Activated T-cell treated with anti-CD3 and anti-CD28 coated beads for 1 hour (primary cell): Measurements from ENCODE around the gene PI4KB.
"Not testable (repeated sequence)": the region's sequence is repeated elsewhere in the genome, so short reads cannot be mapped to it uniquely, and the experiment has no call there.

ENCODE experiments used
- DNase-seq: peaks from one replicate; pipeline ENCODE4 v3.0.0-alpha.2; 2020; ENCODE audit warnings: low read depth

PI4KB gene

DNA sequence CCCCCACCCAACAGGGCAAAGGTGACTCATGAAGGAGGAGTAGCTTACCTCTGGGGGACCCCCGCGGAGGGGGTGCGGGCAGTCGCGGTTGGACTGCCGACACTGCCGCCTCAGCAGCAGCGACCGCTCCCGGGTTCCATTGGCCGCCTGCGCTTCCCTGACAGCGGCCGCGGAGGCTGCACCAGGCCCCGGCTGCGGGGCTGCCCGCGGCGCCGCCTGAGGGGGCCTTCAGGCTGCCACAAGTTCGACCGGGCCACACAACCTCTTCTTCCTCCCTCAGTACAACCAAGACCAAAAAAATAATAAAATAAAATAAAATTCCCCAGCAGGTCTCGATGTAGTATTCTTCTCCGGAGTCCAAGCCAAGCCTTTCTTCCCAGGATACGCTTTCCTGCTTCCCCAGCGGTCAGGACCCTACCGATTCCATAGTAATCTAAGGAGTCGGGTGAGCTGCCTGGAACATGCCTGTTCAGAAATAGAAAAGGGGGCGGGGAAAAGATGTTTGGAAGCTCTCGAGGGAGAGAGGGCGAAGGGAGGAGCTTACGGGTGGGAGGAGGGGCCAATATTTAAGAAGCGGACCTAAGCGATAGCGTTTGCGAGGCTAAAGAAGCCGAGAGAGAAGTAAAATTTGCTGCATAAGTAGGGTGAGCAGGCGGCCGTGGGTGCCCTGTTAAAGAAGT, at the start of gene PI4KB:
Gene PI4KB, minus strand, starts transcription at position 194 of the 680 bp plus-strand sequence. CDS start 10,935 bp downstream, outside the sequence.
- peak; percentile 77 for DNase-seq

DNA sequence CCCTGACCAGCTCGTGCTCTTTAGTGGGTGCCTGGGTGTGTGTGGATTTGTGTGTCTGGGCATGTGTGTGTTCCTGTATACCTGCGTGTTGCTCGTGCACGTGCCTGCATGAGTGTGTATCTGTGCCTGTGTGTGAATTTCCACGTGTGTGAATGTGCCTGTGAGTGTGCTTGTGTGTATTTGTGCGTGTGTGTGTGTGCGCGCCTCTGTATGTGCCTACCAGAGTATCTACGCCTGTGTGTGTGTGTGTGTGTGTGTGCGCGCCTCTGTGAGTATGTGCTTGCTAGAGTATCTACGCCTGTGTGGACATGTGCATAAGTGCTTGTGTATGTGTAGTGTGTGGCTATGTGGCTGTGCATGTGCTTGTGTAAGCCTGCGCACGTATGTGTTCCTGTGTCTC, 46.0 kb upstream of the PI4KB start:
- DNase-seq, result no peak

DNA sequence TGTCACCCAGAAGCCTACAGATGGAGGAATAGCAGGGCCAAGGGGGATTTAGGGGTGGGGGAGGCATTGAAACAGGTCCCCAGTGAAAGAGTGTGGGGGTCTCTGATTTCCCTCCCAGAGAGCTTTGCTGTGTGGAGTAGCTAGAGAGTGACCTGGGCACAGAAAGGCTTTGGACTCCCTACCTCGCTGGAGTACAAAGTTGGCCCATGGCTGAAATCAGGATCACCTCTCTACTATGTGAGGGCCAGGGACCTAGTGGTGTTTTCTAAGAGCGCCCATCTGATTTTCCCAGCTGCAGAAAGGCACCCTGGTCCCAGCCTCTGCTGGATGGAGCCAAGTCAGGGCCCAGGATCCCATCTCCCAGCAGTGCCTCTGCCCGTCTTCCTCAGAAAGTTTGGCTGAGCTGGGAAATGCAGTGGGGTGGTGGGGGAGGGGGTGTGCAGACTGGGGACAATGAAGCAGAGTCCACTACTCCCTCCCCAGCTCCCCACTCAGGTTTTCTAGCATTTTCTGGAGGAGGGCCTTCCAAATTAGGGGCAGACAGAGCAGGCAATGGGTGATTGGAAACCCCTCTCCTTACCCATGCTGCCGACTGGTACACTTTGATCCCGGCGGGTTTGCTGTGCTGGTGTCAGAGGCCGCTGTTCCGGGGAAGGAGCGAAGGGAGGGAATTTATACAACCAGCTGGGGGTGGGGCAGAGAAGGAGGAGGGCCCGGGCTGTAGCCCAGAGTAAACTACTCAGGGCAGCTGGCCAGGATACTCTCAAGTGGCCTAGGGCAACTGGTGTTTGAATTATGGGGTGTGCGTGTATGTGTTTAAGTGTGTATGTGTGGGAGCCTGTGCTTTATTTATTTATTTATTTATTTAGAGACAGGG, 45.1 kb upstream of the PI4KB start, which contains the start of gene SELENBP1:
Gene SELENBP1, minus strand, starts transcription at position 648 of the 877 bp plus-strand sequence. Its CDS starts 64 bp downstream, at position 584.
- DNase-seq, result no peak

DNA sequence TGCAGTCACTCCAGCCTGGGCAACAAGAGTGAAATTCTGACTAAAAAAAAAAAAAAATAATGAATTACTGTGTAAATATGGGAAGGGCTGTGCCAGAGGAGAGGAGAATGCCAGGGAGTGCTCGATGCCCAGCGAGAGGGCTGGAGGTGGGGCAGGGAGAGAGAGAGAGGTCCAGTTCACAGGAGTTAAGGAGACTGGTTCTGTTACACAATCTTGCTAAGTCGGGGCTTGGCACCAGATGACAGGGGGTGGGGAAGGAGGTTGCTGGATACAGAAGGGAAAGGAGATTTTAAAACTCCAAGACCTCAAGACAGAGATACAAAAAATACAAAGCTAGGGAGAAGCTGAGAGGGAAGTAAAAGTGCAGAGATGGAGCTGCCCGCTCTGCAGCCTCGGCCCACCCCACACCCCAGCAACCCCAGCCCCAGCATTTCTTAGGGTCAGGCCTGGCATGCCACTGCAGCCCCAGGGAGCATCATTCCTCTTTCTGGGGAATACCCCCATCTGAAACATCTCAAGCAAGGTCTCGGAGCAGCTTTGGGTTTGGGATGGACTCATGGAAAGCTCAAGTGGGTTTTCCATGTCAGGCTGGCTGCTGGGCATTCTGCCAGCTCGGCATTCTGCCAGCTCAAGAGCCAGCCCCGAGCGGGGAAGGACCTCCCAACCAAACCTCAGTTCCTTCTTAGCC, 44.3 kb upstream of the PI4KB start:
- no peak for DNase-seq

DNA sequence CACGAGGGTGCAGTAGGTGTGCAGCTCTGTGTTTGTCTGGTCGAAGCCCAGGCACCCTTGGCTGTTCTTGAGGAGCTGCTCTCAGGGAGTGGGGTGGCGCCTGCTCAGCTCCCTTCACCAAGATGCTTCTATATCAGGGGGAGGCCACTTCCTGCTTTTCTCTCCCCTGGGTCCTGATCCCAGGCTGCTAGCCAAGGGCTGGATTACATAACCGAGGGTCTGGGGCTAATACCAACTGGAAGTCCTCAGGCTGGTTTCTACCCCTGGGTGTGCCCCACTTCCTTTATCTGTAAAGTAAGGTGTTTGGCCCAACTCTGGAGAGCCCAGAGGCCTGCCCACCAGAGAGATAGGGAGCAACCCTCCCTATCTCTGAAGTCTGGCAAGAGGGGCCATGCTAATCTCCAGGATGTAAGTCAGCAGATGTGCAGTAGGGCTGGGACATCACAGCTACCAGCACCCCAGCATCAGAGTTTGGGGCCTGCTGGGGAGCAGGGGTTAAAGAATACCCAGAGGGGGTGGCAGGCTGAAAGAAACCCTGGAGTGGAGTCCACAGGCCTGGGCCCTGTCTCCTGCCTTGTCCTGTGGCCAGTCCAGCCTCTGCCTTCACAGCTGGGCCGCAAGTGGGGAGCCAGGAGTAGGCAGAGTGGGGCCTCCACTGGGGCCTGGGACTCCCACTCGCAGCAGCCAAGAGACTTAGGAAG, 43.1 kb upstream of the PI4KB start:
- DNase-seq, result no peak

DNA sequence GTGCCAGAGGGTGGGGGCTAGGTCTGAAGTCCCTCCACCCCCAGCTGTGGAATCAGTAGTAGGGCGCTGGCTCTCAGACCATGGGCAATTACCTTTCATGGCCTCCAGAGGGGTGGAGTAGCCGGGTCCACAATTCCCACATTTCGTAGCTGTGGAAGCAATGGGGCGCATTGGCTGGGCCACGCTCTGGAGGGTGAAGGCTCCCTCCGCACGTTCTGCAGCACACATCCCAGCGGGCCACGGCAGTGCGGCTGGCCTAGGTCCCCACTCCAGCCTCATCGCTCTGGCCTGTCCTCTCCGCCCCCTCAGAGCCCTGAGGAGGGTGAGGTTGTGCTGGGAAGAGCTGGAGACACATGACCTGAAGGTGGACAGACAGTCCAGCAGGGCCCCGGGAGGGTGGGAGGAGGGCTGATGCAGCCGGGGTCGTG, 42.4 kb upstream of the PI4KB start:
- DNase-seq, result no peak

DNA sequence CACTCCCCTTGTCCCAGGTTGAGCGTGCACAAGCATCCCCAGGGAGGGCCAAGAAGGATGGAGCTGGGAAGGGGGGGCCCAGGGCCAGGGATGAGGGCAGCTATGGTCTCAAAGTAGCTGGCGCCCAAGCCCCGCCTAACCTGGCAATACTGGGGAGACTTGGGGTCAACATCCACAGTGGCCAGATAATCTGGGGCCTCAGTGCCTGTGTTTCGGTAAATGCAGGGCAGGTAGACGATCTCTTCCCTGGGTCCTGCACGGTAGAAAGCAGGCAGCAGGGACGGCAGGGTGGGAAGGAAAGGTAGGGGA, 42.0 kb upstream of the PI4KB start:
- no peak for DNase-seq

DNA sequence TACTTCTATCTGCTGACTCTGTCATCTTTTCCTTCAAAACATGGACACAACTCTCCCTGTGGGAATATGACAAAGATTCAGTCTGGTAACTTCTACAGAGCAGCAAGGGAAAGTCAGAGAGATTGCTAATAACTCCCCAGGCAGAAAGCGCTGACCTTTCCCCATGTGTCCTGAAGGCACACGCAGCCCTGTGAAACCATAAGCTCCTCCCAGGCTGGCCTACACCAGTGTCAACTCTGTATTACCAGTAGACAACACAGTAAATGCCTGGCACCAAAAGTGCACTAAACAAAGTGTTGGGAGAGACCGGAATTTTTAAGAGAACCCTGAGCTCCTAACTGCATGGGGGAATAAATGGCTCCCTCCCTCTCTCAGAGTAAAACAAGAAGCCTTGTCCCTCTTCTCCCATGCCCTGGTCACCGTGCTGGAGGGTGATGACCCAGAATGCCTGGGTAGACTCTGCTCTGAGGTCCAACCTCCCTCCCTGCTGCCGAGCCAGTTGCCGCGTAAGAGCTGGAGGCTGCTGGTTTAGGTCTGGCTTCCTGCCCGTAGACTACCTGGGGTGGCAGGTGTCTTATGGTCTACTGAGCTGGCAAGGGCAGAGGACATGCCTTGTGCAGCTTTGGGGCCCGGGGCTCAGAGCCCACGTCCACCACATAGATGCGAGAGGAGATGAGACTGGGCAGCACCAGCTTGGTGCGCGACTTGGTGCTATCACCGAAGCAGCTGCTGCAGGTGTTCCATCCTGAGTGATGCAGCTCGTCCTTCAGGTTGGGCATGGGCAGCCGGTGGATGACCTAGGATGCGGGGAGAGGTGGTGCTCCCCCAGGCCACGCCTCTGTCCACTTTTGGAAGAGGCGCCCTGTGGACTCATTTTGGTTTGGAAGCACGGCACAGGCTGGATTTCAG, 41.4 kb upstream of the PI4KB start:
- DNase-seq, result no peak

DNA sequence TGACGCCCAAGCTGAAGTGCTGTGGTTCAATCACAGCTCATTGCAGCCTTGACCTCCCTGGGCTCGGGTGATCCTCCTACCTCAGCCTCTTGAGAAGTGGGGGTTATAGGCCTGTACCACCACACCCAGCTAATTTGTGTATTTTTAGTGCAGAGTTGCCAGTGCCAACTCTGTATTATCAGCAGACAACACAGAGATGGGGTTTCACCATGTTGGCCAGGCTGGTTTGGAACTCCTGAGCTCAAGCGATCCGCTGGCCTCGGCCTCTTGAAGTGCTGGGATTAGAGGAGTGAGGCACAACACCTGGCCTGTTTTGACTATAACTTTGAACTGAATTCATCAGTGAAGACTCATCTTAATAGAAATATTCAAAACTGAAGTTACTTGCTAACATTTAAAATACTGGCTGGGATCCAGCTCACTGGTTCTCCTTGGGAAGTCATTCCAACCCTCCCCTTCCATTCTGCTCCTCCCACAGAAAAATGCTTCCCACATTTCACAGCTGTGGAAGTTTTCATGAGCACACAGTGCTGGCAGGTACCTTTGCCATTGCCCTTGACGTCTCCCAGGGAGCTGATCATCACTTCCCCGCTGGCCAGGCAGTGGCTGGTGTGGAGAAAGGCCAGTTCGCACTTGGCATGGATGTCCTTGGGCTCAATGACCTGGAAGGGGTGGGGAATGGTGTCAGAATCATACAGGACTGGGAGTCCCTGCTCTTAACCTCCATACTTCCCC, 40.6 kb upstream of the PI4KB start:
- no peak for DNase-seq

DNA sequence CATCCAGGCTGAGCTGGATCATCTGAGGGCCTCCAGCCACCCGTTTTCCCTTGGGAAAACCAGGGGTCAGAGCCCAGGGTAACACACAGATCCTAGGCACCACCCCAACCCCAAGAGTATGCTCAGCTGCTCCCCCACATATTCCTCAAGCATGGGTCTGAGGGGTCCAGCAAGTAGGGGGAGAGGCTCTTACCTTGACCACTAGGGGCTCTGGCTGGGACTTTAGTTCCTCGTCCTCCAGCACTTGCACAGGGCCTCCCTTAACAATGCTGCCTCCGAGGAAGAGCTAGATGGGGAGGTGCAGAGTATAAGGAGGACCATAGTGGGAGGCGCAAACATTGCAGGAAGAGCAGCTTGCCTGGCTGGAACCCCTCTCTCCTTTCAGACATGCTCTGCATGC, 37.8 kb upstream of the PI4KB start:
- DNase-seq, result no peak

DNA sequence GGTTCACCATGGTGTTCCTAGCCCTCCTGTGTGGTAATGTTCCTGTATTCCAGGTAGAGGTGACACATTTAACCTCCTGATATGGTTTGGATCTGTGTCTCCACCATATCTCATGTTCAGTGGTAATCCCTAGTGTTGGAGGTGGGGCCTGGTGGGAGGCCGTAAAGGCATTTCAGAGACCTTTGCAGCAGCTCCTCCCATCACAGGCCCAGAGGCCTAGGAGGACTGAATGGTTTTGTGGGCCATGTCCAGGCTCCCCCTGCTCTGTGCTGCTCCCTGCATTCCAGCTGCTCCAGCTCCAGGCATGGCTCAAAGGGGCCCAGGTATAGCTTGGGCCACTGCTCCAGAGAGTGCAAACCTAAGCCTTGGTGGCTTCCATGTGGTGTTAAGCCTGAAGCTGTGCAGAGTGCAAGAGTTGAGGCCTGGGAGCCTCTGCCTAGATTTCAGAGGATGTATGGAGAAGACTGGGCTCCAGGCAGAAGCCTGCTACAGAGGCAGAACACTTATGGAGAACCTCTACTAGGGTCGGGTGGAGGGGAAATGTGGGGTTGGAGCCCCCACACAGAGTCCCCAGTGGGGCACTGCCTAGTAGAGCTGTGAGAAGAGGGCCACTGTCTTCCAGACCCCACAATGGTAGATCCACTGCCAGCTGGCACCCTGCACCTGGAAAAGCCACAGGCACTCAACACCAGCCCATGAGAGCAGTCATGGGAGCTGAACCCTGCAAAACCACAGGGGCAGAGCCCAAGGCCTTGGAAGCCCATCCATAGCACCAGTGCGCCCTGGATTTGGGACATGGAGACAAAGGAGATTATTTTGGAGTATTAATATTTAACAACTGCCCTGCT, 35.3 kb upstream of the PI4KB start:
- DNase-seq, result no peak

DNA sequence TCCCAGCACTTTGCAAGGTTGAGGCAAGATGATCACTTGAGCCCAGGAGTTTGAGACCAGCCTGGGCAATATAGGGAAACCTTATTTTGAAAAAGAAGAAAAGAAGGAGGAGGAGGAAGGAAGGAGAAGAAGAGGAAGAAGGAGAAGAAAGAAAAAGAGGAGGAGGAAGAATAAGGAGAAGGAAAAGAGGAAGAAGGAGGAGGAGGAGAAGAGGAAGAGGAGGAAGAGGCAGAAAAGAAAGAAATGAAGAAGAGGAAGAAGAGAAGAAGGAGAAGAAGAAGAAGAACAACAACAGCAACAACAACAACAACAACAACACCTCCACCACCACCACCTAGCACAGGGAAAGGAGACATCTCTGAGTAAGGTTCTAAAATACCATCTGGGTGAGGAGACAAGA, 34.7 kb upstream of the PI4KB start:
- no peak for DNase-seq

DNA sequence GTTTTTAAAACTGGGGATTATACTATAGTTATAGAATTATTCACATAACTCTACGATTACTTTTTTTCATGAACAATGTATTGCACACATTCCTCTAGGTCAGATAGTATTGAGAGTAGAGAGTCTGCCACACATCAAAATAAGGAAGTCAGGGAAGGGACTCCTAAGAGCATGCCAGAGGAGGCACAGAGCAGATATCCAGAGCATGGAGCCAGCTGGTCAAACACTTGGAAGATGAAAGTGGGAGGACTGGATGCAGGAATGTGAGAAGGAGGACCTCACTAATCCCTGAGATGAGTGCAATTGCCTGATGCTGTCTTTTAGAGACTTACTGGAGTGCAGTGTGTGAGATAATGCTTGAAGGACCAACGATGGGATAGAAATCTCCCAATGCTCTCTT, 29.5 kb upstream of the PI4KB start:
- DNase-seq, result no peak

DNA sequence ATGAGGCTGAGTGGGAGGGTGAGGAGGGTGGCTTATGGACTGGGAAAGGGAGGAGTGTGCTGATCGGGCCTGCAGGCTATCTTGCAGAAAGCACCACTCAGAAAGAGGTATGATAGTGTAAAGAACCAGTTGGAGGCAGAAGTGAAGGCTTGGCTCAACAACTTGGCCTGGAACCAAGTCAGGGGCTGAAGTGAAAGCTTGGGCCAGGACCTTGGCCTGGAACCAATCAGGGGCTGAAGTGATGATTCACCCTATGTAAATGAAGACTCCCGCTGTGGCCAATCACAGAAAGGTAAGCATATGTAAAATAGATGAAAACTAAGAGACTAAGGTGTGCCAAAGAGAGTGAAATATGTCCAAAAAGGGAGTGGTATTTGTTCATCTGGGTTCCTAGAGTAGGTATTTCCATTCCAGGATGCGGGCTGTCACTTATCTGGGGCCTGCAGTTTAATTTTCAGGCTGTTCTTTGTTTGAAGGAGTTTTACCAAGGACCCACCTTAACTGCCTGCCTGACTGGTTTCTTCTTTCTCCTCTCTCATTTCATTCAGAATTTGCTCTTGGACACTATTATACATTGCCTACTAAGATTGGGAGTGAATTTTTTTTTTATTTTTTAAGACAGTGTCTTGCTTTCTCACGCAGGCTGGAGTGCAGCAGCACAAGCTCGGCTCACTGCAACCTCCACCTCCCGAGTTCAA, 25.0 kb upstream of the PI4KB start:
- no peak for DNase-seq

DNA sequence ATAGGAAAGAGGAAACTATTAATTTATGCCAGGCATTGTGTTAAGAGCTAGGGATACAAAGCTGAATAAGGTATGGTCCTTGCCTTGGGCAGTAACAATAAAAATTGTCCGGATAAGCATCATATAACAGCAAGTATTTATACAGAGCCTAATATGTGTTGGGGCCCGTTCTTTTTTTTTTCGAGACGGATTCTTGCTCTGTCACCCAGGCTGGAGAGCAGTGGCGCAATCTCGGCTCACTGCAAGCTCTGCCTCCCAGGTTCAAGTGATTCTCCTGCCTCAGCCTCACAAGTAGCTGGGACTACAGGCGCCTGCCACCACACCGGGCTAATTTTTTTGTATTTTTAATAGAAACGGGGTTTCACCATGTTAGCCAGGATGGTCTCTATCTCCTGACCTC, 23.1 kb upstream of the PI4KB start:
- DNase-seq, result not testable (repeated sequence)

DNA sequence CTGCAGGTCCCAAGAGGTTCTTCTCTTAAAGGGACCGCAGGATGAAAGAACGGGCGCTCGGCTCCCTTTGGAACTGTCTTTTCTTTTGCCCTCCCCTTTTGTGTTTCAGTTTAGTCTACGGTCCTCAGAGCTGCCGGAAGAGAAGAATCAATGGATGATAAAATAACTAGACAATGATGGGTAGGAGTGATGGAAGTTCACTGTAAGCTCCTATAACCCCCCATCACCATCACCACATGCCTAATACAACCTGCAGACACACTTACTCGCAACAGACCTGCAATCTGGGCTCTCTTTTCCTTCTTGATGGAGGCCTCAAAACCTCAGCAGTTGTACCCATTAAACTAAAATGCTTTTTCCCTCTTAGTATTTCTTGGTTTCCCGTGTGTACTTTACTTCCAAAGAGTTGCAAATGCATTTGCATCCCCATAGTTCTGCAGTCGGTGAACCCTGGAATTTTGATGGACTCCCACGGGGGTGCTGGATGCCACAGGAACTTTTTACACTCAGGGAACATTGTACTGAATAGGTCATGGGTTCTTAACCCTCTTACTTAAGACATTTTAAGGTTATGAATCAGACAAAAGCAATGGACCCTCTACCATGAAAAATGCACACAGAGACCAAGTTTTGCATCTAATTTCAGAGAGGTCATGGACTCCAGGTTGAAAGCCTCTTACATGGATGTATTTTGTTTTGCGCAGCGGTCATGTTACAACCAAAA, 20.5 kb upstream of the PI4KB start:
- DNase-seq, result no peak

DNA sequence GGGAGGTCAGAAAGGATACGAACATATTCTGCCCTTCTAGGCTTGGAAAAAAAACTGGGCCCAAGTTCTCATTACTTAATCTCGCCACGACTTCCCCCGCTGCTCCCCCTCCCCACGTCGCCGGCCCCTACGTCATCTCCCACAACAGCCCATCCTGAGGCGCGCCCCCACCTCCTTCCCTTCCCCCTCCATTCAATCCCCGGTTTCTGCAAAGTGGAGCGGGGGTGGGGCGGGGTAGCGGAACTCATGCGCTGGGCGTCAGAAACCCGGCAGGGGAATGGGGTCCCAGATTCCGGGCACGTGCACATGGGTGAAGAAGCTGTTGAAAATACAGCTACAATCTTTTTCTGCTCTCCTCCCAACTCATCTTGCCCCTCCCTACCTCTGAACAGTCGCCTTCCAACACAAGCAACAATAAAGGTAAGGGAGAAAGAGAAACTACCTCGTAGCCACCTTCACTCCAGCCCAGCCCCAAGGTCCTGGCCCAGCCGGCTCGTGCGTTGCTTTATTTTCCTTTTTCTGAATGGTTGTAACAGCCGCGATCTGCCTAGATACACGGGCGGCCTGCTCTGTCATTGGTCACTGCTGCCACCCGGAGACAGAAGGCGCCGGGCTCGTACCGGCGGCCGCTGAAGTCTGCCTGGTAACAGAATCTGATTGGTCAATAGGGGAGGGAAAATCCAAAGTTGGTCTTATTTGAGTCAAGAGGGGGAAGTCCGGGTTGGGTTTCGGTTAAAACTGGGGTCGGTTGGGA, 19.7 kb upstream of the PI4KB start, which contains the start of gene RFX5:
Gene RFX5, minus strand, starts transcription at position 484 of the 754 bp plus-strand sequence. CDS start 932 bp downstream, outside the sequence.
- peak; percentile 81 for DNase-seq
